Cardiac fibroblast (primary cell): ENCODE results near the gene HYAL2.

Source experiments
- DNase-seq, 2 donors: peaks; one replicate each; pipeline versions ENCODE4 v3.0.0 to v3.0.0-alpha.2; 2010; ENCODE audit warnings: low read depth in 2 of 2
- H3K4me3 ChIP-seq, 2 donors: replicated peaks in 1 of 2; 1 replicate in 1 of 2; 2 replicates in 1 of 2; pipeline ENCODE4 v1.5.1; 2011; ENCODE audit warnings: low read depth in 2 of 2, low read length in 2 of 2, mild to moderate bottlenecking in 2 of 2, moderate library complexity in 1 of 2
- CTCF ChIP-seq: IDR thresholded peaks from one replicate; pipeline ENCODE4 v1.5.1; 2011; ENCODE audit warnings: low read depth, mild to moderate bottlenecking, low read length, inconsistent platforms

HYAL2 gene

DNA sequence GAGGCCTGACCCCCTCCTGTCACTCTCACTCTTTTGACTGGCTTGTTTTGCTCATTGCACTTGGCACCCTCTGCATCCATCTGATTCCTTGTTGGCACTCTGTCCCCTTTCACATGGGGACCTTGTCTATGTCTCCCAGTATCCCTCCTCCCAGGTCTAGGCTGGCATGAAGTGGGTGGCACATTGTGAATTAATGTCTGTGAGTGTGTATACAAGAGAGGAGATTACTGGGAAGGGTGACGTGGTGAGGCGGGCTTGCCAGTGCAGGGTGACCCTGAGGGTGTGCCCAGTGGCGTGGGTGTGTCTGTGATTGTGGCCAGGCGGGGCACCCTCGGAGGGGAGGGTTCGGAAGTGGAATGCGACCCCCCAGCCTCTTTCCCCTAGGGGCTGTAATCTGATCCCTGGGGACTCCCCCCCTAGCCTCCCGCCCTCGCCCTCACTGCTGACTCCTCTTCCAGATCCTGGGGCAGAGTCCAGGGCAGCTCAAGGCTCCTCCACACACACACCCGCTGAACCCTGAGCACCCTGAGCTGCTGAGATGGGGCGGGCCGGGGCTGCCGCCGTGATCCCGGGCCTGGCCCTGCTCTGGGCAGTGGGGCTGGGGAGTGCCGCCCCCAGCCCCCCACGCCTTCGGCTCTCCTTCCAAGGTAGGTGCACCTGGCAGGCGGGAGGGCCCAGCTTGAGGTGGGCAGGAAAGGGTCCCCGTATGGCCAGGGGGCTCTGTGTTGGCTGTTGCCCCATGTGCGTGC, 53.7 kb downstream of the HYAL2 start, which contains the start of gene SEMA3B:
SEMA3B (plus strand) TSS at position 445 of the 749 bp plus-strand sequence; CDS start at position 539, 94 bp downstream.
- no peak within 1 kb of the TSS for H3K4me3 ChIP-seq
- DNase-seq = peak in 1 of 2 donors; percentile 50
- no peak for TF ChIP-seq CTCF

- no peak for DNase-seq
- TF ChIP-seq CTCF = no peak
- no peak overlapping the region for H3K4me3 ChIP-seq
These were observed 54.3 kb downstream of the HYAL2 start for GRCh38 chr3:50268276-50268675.
